OCI-LY3 (cell line): ENCODE measurements around the gene ERCC8.
A peak's percentile ranks its signal among the peaks of the same experiment; 100 is the strongest.

Experiments used
- H2AFZ ChIP-seq: fragments of 200-600, 300-600 bp; shearing (Covaris generic); 2 replicates; pipeline ENCODE4 v1.6.0; 2014; ENCODE audit warnings: antibody characterized with exemption, low read depth, low read length
- H3K27ac ChIP-seq: fragments of 200-600, 300-600 bp; sonication (generic); 2 replicates; pipeline ENCODE4 v1.5.1; 2014; ENCODE audit warnings: mild to moderate bottlenecking, low read length, moderate library complexity, mixed read lengths
- H3K27me3 ChIP-seq: fragments of 200-600, 300-600 bp; sonication (generic); 2 replicates; pipeline ENCODE4 v1.6.1; 2014; ENCODE audit warnings: low read depth, low read length, mixed read lengths
- H3K36me3 ChIP-seq: fragments of 200-600, 300-600 bp; sonication (generic); replicated peaks from 2 replicates; pipeline ENCODE3; 2014; ENCODE audit warnings: low read depth, low read length, mixed read lengths
- H3K4me1 ChIP-seq: fragments of 300-600, 200-600 bp; sonication (generic); 2 replicates; pipeline ENCODE4 v1.6.1; 2014; ENCODE audit warnings: low read length, mixed read lengths
- H3K4me2 ChIP-seq: fragments of 200-600, 300-600 bp; sonication (generic); 2 replicates; pipeline ENCODE4 v1.6.1; 2014; ENCODE audit warnings: low read length, mixed read lengths
- H3K4me3 ChIP-seq: fragments of 300-600, 200-600 bp; sonication (generic); 2 replicates; pipeline ENCODE4 v1.5.1; 2014; ENCODE audit warnings: antibody characterized with exemption, mild to moderate bottlenecking, low read length, moderate library complexity
- H3K79me2 ChIP-seq: fragments of 300-600, 200-600 bp; shearing (Covaris generic); 2 replicates; pipeline ENCODE4 v1.6.1; 2014; ENCODE audit warnings: mild to moderate bottlenecking, low read length, mixed read lengths
- H3K9ac ChIP-seq: fragments of 300-600, 200-600 bp; shearing (Covaris generic); 2 replicates; pipeline ENCODE4 v1.6.0; 2014; ENCODE audit warnings: mild to moderate bottlenecking, low read length, moderate library complexity
- H3K9me3 ChIP-seq: fragments of 200-600, 300-600 bp; shearing (Covaris generic); 2 replicates; pipeline ENCODE4 v1.6.1; 2014; ENCODE audit warnings: low read length, mixed read lengths; ENCODE audit not compliant: insufficient read depth
- H4K20me1 ChIP-seq: fragments of 200-600, 300-600 bp; sonication (generic); 2 replicates; pipeline ENCODE4 v1.6.1; 2016; ENCODE audit warnings: low read length, mixed read lengths; ENCODE audit not compliant: insufficient read depth
- CTCF ChIP-seq: fragments of 200-600, 300-600 bp; sonication (generic); IDR thresholded peaks from 2 replicates; pipeline ENCODE4 v1.5.1; 2014; ENCODE audit warnings: antibody characterized with exemption, low read length, low read depth
- EZH2phosphoT487 ChIP-seq: fragments of 200-600 bp; shearing (Covaris generic); IDR thresholded peaks from 2 replicates; pipeline ENCODE4 v1.6.1; 2018; ENCODE audit warnings: antibody characterized with exemption, mixed run types, low read depth

The ERCC8 gene

DNA sequence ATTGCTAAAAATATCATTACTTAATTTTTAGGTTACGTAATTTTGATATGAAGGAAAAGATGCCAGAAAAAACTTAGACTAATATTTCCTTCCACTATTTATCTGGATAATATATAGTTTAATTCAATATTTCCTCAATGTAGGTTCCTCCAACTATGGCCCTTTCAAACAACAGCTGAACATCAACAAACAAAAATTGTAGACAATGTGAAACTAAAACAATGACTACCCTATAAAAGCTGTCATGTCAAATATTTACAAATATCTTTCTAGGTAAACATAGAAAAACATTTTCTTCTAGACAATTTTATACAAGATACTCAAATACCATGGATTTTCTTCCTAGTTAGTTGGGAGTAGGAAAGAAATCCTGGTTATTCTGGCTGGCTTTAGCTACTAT lies 117.7 kb downstream of the ERCC8 start:
- Histone ChIP-seq H3K9me3 (no peaks in the 10 kb centered on the region), H3K27me3 (no peaks in the 10 kb centered on the region), H3K79me2 (peaks cover 8% of the 10 kb centered on the region), H3K4me2 (peak overlapping the region; percentile 78), H3K9ac (no peak overlapping the region), H3K4me3 (peak overlapping the region; percentile 35; the same call in 1 of the 2 replicates), H3K27ac (peak overlapping the region; percentile 59), H3K4me1 (peaks cover 96% of the 10 kb centered on the region), H4K20me1 (no peaks in the 10 kb centered on the region), H3K36me3 (peaks cover 4% of the 10 kb centered on the region), H2AFZ (no peak overlapping the region)
- TF ChIP-seq EZH2phosphoT487 (no peak), CTCF (no peak)

DNA sequence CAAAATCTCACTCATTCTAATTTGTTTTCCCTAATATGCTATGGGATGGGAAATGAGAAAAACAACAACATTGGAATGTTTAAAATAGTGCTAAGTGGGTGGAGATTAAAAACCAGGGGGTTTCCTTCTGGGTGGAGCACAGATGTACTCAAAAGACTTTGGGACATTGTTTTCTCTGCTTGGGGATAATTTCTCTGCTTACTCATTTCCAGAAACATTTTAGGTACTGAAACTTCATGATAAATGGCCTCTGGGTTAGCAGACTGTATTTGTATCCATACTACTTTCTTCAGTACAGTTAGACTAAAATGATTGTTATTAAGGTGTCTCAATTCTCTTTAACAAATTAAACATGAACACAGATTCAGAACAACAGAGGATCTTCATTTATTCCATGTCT lies 118.2 kb downstream of the ERCC8 start:
- Histone ChIP-seq H3K79me2 (peaks cover 8% of the 10 kb centered on the region), H3K4me1 (peaks cover 97% of the 10 kb centered on the region), H3K9me3 (no peaks in the 10 kb centered on the region), H3K27me3 (no peaks in the 10 kb centered on the region), H3K9ac (no peak overlapping the region), H3K4me3 (peak overlapping the region; percentile 35; the same call in 1 of the 2 replicates), H4K20me1 (no peaks in the 10 kb centered on the region), H3K27ac (peak overlapping the region; percentile 59), H3K4me2 (peak overlapping the region; percentile 78), H2AFZ (no peak overlapping the region), H3K36me3 (peaks cover 4% of the 10 kb centered on the region)
- TF ChIP-seq CTCF (no peak), EZH2phosphoT487 (no peak)
